HG02870 (cell line): Measurements from ENCODE around the gene PPP1R1C.
"Not testable (repeated sequence)": the region's sequence is repeated elsewhere in the genome, so short reads cannot be mapped to it uniquely, and the experiment has no call there.

Experiments used
- ATAC-seq: cut with Tn5 transposase; IDR thresholded peaks from one replicate; pipeline ENCODE4 v1.9.1; 2021; ENCODE audit warnings: mild to moderate bottlenecking, moderate library complexity; ENCODE audit not compliant: unreplicated experiment

The PPP1R1C gene, protein sequence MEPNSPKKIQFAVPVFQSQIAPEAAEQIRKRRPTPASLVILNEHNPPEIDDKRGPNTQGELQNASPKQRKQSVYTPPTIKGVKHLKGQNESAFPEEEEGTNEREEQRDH

DNA sequence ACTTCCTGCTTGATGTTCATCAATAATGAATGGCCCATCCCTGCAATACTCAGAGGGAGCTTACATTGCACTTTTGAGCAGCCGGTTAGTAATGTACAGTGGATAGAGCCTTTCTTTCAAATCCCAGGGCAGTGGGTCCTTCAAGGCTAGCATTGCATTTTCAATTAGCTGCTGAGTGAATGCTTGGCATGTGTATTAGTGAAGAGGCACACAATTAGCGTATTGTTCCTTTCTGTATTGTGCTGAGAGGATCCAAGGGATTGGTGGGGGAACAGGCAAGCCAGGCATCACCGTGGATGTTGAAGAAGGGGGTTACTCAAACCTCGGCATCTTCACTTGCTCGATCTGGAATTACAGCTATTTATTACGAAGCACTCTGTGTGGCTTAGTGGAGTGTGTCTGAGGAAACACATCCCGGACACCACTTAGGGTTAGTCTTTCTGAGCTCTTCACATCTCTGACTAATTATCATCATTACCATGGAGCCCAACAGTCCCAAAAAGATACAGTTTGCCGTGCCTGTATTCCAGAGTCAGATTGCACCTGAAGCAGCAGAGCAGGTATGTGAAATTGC lies at the start of gene PPP1R1C:
Gene PPP1R1C, plus strand, starts transcription at position 222 of the 574 bp plus-strand sequence. Its CDS starts 258 bp downstream, at position 480.
- no peak for ATAC-seq

DNA sequence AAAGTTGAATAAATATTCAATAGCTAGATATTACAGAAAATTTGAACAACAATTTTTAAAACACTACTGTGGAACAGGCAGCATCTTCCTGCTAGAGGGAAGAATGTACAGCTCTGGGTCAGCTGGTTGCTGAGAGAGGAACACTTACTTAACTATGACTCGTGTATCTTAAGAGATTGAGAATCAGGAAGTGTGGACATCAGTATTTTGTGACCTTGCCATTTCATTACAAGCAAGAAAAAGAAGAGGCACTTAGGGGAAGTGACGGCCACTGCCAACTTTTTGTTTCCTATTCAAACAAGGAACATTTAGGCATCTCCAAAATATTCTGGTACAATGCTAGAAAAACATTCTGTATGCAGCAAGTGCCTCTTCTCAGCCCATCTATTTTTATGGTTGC lies 48.2 kb upstream of the PPP1R1C start:
- no peak for ATAC-seq

DNA sequence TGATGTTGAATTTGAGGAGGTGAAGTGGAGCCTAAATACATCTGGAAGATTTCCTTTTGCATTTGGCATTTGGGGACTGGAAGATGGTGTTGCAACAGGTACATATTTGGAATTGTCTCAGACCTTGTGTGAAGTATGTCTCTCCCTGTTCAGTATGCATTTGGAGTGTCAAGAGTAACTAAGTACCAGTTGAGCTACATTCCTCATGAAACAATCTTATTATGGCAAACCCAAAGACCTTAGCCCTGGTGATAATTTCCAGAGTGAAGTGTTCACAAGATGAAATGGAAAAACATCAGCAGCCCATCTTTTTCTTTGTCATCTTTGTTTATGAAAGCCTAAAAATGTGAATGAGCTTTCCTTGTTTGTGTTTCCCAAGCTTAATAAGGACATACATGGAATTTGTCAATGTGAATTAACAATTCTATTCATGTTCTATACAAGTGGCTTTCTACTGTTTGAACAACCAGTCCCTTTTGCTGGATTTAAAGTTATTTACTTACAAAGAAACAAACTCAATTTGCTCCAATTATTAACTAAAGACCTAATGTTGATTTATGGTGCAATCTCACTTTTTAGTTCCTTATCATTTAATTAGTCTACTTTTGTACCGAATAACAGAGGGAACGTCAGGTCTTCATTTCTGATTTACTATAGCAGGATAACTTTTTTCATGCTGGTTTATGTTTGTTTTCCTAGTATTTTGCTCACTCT lies 42.1 kb upstream of the PPP1R1C start:
- ATAC-seq = no peak

DNA sequence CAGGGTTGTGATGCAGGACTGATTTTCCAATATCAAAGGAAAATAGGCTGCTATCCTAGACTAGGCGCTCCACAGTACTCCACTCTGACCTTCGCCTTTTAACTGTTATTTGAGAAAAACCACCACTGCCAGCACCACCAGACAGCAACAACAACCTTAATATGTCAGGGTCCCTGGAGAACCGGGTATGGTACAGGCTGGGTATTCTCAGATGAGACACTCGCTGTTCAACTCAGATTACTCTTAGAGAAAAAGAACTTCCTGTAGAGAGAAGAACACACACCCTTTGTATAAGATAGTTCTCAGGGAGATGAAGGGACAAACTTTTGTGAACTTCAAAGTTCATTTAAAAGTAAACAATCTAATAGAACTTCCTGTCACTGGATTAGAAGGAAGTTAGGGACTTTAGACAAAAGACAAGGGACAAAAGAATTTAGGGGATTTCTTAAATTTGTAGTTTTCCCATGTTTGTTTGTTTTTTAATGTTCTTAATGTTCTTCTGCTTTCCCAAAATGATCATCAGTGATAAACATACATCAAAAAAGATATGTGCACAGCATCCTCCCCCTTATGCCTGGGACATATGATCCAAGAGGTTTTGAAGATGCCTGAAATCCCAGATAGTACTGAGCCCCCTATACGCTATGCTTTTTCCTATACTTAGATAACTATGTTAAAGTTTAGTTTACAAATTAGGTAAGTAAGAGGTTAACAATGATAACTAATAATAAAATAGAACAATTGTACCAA lies 41.3 kb upstream of the PPP1R1C start:
- no peak for ATAC-seq

DNA sequence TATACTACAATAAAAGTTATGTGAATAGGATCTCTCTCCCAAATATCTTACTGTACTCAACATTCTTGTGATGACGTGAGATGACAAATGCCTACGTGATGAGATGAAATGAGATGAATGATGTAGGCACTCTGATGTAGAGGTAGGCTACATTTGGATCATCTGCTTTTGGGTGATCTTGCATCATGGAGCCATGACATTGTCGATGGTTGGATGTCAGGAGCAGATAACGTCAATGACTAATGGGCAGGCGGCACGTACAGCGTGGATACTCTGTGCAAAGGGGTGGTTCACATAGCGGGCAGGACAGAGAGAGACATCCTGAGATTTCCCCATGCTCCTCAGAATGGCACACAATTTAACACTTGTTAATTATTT lies 40.8 kb upstream of the PPP1R1C start:
- no peak for ATAC-seq

DNA sequence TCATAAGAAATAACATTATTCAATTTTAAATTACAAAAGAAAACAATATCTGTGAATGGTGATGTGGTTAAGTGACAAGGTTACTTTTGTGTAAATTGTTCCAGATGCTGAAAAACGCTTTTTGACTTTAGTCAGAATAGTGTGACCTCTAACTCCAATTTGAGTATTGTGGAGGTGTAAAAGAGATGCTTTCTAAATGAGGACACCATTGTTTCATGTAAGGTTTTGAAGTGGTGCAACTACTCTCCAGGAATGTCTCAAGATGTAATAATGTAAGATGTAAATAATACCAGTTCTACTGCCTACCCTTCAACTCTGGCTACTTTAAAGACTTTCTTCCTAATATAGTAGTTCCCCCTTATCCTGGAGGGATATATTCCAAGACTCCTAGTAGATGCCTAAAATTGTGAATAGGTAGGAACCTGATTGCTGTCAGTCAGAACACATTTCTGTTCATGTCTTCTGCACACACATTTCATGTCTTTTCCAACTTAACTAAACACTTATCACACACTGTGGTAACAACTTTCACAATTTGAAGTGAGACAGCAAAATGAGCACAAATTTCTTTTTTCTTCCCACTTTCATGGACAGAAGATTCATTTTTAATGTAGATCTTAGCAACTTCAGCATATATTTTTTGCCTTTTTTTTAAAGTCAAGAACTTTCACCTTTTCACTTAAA lies 39.1 kb upstream of the PPP1R1C start:
- ATAC-seq = no peak

DNA sequence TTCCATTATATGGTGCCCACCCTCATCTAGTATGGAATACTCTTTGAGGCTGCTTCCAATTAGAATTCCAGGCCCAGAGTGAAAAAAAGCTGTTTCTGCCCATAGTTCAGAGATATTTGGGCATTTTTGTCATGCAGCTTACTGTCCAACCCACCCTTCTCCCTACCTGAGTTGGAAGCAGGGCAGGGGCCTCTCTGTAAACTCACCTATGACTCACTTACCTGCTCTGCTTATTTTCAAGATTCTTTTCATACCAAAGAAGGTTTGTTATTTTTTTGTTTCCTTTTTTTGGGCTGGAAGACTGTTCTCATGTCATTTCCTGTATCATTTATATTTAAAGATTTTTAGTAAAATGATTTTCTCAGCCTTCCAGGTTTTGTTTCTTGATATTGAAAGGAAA lies 38.4 kb upstream of the PPP1R1C start:
- ATAC-seq = no peak

DNA sequence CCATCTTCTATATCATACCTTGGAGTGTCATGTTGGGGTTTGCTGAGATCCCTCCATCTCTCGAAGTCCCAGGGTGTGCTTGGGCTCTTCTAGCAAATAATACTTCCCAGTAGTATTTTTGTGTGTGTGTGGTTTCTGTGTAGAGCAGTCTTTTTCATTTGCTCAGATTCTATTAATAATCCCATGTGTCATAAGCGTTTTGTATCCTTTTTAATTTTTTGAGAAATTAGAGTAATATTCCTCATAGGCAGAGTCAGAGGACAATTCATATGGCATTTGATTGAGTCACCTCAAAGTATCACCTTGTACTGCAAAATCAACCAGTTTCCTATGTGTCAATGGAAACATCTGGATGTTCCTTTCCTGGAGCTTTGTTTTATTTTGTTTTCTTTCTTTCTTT lies 37.4 kb upstream of the PPP1R1C start:
- no peak for ATAC-seq

DNA sequence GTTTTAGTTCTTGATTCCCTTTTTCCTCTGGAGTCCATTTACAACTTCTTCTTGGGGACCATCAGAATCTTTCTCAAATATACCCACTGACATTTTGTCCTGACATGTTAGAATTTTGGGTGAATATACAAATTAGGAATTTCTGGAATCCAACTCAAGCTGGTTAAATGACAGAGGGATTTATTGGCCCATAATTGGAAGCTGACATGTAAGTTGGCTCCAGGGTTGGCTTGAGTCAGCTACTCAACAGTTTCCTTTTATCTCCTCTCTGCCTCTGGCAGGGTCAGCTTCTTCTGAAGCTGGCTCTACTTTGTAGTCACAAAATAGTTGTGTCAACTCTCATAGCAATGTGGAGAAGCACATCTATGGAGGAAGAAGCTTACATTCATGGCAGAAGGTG lies 36.6 kb upstream of the PPP1R1C start:
- no peak for ATAC-seq

DNA sequence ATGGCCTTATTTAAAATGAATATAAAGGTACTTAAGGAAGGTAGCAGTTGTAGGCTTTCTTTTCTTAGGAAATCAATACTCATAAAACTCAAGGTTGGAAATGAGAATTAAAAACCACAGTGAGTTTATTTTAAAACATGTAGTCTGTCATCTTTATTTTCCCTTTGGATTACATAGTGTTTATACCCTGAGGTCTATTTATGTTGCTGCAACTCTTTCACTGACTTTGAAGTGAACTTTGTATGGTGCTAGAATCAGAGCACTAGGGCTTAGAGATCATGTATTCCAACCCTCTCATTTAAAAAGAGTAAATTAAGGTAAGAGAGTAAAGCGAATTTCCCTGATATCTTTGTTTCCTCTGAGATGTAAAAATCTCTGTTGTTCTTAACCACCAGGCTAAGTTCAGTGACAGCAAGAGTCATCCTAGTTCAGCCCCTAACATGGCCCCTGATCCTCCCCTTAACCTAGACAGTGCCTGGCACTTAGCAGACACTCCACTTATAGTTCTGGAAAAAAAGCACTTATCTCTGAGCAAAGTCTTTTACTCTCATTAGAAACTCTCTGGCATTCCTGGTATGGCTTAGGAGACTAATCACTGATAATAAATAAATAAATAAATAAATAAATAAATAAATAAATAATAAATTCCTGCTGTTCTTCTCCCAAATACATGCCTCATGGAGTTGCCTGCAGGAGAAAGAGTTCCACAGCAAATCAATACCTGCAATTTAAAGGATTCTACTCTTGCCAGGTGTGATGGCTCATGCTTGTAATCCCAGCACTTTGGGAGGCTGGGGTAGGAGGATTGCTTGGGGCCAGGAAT lies 33.0 kb upstream of the PPP1R1C start:
- no peak for ATAC-seq

DNA sequence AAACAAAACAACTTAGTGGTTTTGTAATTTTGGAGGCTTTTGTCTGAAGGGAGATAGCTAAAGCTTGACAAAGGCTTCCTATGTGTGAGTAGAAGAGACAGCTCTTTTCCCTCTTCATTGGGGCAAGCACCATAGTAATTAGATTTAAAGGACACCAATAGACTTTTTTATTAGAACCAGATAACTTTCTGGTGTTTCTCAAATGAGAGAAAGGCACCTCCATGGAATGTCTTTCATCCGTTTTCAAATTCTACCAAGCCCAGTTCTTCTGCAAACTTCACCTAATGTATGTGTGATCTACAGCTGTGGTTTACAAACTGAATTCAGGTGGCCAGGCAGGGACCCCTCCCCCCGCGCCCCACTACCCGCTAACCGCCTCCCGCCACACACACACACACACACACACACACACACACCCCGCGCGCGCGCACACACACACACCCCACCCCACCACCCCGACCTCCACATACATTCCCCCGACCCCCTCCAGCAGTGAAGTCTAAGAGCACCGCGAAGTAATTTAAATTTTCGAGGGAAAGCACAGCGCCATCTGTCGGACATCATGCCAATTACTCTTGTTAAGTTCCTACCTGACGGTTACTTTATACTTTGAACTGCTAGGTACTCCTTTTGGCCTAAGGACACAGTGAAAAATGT lies 31.6 kb upstream of the PPP1R1C start:
- ATAC-seq = peak; percentile 66

DNA sequence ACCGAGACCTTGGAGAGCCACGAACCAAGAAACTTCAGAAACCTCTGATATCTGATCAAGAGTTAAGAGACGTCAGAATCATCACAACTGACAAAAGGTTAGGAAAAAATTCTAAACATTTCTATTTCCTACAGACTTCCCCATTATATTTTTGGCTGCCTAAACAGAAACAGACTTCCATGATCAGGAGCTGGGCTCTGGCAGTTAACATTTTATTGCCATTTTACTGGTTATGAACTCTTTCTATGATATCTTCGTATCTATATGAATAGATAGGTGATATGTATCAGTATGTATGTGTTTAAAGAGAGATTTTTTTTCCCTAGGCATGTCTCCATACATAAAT lies 31.1 kb upstream of the PPP1R1C start:
- ATAC-seq = peak; percentile 6

DNA sequence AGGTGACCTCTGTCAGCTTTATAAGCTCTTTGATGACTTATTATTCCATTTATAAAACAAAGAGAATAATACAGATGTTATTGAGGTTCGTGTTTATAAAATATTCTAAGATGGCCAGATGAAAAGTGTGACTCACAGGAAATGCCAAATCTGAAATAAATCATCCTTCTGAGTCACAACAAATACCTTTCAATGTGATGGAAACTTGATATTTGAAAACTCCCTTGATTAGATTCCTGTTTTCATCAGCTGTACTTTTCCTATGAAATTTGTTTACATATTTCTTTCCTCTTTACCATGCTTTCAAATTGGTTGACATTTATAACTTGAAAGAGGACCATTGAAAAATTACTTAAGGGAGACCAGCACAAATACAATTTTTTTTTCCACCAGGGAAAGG lies 30.6 kb upstream of the PPP1R1C start:
- no peak for ATAC-seq

DNA sequence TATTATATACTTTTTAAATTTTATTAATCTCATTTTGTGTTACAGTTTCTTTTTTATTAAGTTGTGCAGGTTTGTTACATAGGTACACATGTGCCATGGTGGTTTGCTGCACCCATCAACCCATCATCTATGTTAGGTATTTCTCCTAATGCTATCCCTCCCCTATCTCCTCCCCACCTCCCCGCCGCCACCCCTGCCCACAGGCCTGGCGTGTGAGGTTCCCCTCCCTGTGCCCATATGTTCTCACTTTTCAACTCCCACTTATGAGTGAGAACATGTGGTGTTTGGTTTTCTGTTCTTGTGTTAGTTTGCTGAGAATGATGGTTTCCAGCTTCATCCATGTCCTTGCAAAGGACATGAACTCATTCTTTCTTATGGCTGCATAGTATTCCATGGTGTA lies 29.8 kb upstream of the PPP1R1C start:
- ATAC-seq = not testable (repeated sequence)

DNA sequence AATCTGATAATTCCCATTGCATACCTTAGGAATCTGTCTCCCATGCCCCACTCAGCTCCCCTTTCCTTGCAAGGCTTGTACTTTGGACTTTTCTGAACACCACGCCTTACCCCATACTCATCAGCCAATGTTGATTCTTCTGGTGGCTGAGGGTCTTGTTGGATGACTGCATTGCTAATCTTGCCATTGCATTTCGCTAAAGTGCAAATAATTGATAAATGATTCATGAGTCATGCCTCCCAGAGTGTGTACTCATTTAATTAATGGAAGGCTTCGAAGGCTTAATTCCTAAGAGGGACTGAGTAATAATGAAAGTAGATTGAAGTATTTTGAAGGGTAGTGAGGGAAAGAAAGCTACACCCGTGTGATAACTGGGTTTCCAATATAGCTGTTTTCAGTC lies 28.0 kb upstream of the PPP1R1C start:
- ATAC-seq = no peak

DNA sequence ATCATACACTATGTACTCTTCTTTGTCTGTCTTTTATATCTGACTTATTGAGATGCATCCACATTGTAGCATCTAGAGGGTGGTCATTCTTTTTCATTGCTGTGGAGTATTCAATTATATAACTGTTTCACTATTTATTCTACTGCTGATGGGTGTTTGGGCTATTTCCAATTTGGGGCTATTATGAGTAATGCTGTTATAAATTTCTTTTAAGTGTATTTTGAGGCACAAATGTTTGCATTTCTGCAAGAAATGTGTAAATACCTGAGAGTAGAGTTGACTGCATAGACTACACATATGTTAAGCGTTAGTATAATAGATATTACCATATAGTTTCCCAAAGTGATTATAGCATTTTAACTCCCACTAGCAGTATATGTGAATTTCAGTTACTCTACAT lies 26.9 kb upstream of the PPP1R1C start:
- no peak for ATAC-seq

DNA sequence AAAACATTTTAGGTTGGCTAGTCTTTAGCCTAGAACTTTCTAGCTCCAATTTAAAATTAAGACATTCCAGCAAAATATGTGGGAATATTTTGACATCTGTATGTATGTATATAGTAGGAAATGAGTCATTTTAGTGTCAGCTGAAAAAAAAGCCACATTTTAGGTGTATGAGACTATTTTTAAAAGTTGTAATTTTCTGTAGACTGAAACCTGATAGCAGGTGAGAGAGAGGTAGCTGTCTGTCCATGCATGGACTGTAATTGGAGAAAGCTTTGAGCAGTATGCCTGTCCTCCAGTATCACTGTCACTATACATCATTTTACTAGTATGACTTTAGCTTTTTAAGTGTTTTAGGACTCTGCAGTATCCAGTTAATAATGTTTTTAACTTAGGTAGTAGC lies 26.1 kb upstream of the PPP1R1C start:
- ATAC-seq = no peak

DNA sequence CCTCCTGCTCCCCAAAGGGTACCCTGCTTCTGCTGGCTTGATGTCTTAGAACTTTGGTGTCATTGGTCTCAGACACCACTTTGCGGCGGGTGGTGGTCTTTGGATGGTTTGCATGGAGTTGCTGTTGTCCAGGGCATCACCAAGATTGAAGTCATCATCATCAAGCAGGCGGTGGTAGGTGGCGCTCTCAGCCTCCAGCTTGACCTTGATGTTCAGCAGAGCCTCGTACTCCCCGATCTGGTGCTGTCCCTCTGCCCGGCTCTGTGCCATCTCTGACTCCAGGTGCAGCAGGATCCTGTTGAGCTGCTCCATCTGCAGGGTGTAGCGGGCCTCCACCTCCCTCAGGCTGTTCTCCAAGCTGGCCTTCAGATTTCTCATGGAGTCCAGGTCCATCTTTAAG lies 24.5 kb upstream of the PPP1R1C start:
- not testable (repeated sequence) for ATAC-seq

DNA sequence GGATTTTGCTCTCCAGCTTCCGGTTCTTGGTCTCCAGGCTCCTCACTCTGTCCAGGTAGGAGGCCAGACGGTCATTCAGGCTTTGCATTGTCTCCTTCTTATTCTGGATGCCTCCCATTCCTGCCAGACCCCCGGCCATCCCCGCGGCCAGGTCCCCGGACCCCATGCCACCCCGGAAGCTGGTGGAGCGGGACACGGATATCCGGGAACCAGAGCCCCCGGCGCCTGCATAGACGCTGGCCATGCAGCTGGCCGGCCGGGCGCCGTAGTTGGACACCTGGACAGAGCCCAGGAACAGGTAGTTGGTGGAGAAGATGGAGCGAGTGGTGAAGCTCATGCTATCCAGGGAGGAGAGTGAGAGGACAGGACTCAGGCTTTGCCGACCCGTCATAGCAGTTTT lies 23.5 kb upstream of the PPP1R1C start:
- ATAC-seq = no peak

DNA sequence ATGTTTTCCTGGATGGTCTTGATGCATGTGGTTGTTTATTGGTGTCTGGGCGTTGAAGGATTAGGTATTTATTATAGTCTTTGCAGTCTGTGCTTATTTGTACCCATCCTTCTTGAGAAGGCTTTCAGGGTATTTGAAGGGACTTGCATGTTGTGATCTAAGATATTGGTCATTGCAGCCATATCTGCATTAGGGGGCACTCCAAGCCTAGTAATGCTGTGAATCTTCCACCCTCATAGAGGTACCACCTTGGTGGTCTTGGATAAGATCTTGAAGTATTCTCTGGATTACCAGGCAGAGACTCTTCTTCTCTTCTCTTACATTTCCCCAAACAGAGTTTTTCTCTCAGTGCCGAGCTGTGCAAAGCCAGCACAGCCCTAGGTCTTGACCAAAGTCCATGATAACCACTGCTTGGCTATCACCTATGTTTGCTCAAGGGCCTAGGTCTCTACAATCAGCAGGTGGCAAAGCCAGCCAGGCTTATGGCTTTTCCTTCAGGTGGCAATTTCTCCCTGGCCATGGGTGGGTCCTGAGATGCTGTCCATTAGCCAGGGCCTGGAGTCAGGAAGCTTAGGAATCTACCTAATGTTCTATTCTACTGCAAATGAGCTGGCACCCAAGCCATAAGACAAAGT lies 15.4 kb upstream of the PPP1R1C start:
- ATAC-seq = no peak
